ENCODE data around the gene PARD3B. TPM values are rescaled to one million over a fixed set of nuclear protein-coding genes. Genes with fewer than 3 reads are reported as not detected.
"Not testable (repeated sequence)": the region's sequence is repeated elsewhere in the genome, so short reads cannot be mapped to it uniquely, and the experiment has no call there.

Gene PARD3B
- total RNA-seq, 1 donor from 2014 or later = not detected

GRCh38 chr2:205218056-205218455 lies 672.8 kb downstream of the PARD3B start:
- ChIA-PET CTCF (no interaction called here), POLR2A (no interaction called here)
- H3K27me3 Mint-ChIP-seq = no peaks in the 10 kb centered on the region

GRCh38 chr2:205218816-205219215 lies 673.5 kb downstream of the PARD3B start:
- H3K4me1 Mint-ChIP-seq; H3K27ac Mint-ChIP-seq; POLR2A ChIA-PET; H3K9me3 Mint-ChIP-seq; intact Hi-C loops (cut with micrococcal nuclease); H3K4me3 Mint-ChIP-seq; H3K36me3 Mint-ChIP-seq (ENCODE audit: low read depth); DNase-seq; ATAC-seq (ENCODE audit: low read depth); CTCF ChIA-PET; H3K27me3 Mint-ChIP-seq: not testable (repeated sequence)

More at GRCh38 chr2:205218056-205218455, 672.8 kb downstream of the PARD3B start:
- Mint-ChIP-seq H3K27ac (no peak overlapping the region), H3K4me3 (no peak overlapping the region), H3K4me1 (no peaks in the 10 kb centered on the region), H3K36me3 (ENCODE audit: low read depth) (no peaks in the 10 kb centered on the region), H3K9me3 (no peaks in the 10 kb centered on the region)
- DNase-seq = no peak
- intact Hi-C loops (cut with micrococcal nuclease) = no loop called here
- no peak for TF ChIP-seq CTCF (IDR thresholded peaks at IDR 0.05)
- no peak for ATAC-seq (ENCODE audit: low read depth)

GRCh38 chr2:205220559-205220958 lies 675.3 kb downstream of the PARD3B start:
- intact Hi-C loops (cut with micrococcal nuclease) = no loop called here
- no peak for DNase-seq

GRCh38 chr2:205232086-205232485 lies 686.8 kb downstream of the PARD3B start:
- Mint-ChIP-seq H3K27ac (no peak overlapping the region), H3K36me3 (ENCODE audit: low read depth) (no peaks in the 10 kb centered on the region), H3K4me3 (no peak overlapping the region), H3K9me3 (no peaks in the 10 kb centered on the region), H3K27me3 (no peaks in the 10 kb centered on the region), H3K4me1 (no peaks in the 10 kb centered on the region)
- intact Hi-C loops (cut with micrococcal nuclease) = no loop called here
- ChIA-PET CTCF (no interaction called here), POLR2A (no interaction called here)
- ATAC-seq (ENCODE audit: low read depth) (no peak), DNase-seq (no peak)
- TF ChIP-seq CTCF (IDR thresholded peaks at IDR 0.05) = no peak

More at GRCh38 chr2:205220559-205220958, 675.3 kb downstream of the PARD3B start:
- no peak for ATAC-seq (ENCODE audit: low read depth)
- no peaks in the 10 kb centered on the region for H3K4me1 Mint-ChIP-seq
- H3K9me3 Mint-ChIP-seq = no peaks in the 10 kb centered on the region
- POLR2A ChIA-PET = no interaction called here
- no peak for TF ChIP-seq CTCF (IDR thresholded peaks at IDR 0.05)
- H3K27me3 Mint-ChIP-seq = no peaks in the 10 kb centered on the region
- no peak overlapping the region for H3K4me3 Mint-ChIP-seq
- CTCF ChIA-PET = no interaction called here
- no peaks in the 10 kb centered on the region for H3K36me3 Mint-ChIP-seq (ENCODE audit: low read depth)
- H3K27ac Mint-ChIP-seq = no peak overlapping the region

- Mint-ChIP-seq H3K36me3 (ENCODE audit: low read depth) (no peaks in the 10 kb centered on the region), H3K27me3 (no peaks in the 10 kb centered on the region), H3K27ac (no peak overlapping the region), H3K4me1 (no peaks in the 10 kb centered on the region), H3K4me3 (no peak overlapping the region), H3K9me3 (no peaks in the 10 kb centered on the region)
- no peak for TF ChIP-seq CTCF (IDR thresholded peaks at IDR 0.05)
- ChIA-PET CTCF (no interaction called here), POLR2A (no interaction called here)
- ATAC-seq (ENCODE audit: low read depth) (no peak), DNase-seq (no peak)
- intact Hi-C loops (cut with micrococcal nuclease) = no loop called here
Observed at GRCh38 chr2:205235434-205235833, 690.2 kb downstream of the PARD3B start.

- TF ChIP-seq CTCF (IDR thresholded peaks at IDR 0.05) = no peak
- POLR2A ChIA-PET = no interaction called here
- intact Hi-C loops (cut with micrococcal nuclease) = no loop called here
- CTCF ChIA-PET = no interaction called here
- Mint-ChIP-seq H3K36me3 (ENCODE audit: low read depth) (no peaks in the 10 kb centered on the region), H3K27me3 (no peaks in the 10 kb centered on the region), H3K9me3 (no peaks in the 10 kb centered on the region), H3K27ac (no peak overlapping the region), H3K4me3 (no peak overlapping the region), H3K4me1 (no peaks in the 10 kb centered on the region)
- DNase-seq (no peak), ATAC-seq (ENCODE audit: low read depth) (no peak)
Observed at GRCh38 chr2:205237524-205237923, 692.2 kb downstream of the PARD3B start.

Data from activated B cell treated with CpG ODN at 0.5 μM for 24 hours (primary cell).